CD14-positive monocyte (primary cell): ENCODE results near the gene YTHDF1. TPM values are rescaled to one million over a fixed set of nuclear protein-coding genes. Genes with fewer than 3 reads are reported as not detected.

Source experiments
- DNase-seq, 3 donors: peaks; one replicate each; pipeline ENCODE4 v3.0.0-alpha.2; 2011 to 2022
- H2AFZ ChIP-seq: 2 replicates; pipeline ENCODE4 v1.6.0; 2012; ENCODE audit warnings: mild to moderate bottlenecking, low read depth, low read length, inconsistent platforms; ENCODE audit not compliant: insufficient read depth, poor library complexity, severe bottlenecking
- H3K27ac ChIP-seq, 2 donors: 1 replicate in 1 of 2; 2 replicates in 1 of 2; pipeline ENCODE4 v1.5.1; 2012 to 2013; ENCODE audit warnings: low read length in 2 of 2, control low read depth in 1 of 2, inconsistent platforms in 1 of 2, low read depth in 1 of 2, mild to moderate bottlenecking in 1 of 2
- H3K27me3 ChIP-seq, 2 donors: one replicate each; pipeline versions ENCODE4 v1.6.0 to v1.6.1; 2011 to 2013; ENCODE audit warnings: low read length in 2 of 2; ENCODE audit not compliant: control insufficient read depth in 2 of 2, insufficient read depth in 2 of 2
- H3K36me3 ChIP-seq, 2 donors: replicated peaks in 1 of 2; 1 replicate in 1 of 2; 2 replicates in 1 of 2; pipeline versions ENCODE4 v1.5.1 to v1.6.1; 2012 to 2013; ENCODE audit warnings: low read length in 2 of 2, control low read depth in 1 of 2, inconsistent platforms in 1 of 2, mild to moderate bottlenecking in 1 of 2; ENCODE audit not compliant: insufficient read depth in 2 of 2, control insufficient read depth in 1 of 2
- H3K4me1 ChIP-seq, 2 donors: 1 replicate in 1 of 2; 2 replicates in 1 of 2; pipeline versions ENCODE4 v1.5.1 to v1.6.1; 2012 to 2013; ENCODE audit warnings: low read length in 2 of 2, control low read depth in 1 of 2, inconsistent platforms in 1 of 2, mild to moderate bottlenecking in 1 of 2, moderate library complexity in 1 of 2; ENCODE audit not compliant: insufficient read depth in 2 of 2, control insufficient read depth in 1 of 2
- H3K4me2 ChIP-seq: replicated peaks from 2 replicates; pipeline ENCODE3; 2012; ENCODE audit warnings: low read length, moderate library complexity, mild to moderate bottlenecking; ENCODE audit not compliant: poor library complexity, severe bottlenecking; ENCODE audit errors: extremely low read depth
- H3K4me3 ChIP-seq, 3 experiments: fragments of 200-600 bp in 1 of 3; sonication (generic) in 1 of 3; replicated peaks in 1 of 3; 1 replicate in 2 of 3; 2 replicates in 1 of 3; pipeline ENCODE4 v1.5.1; 2011 to 2013; ENCODE audit warnings: low read length in 3 of 3, mild to moderate bottlenecking in 3 of 3, control low read depth in 2 of 3, low read depth in 2 of 3, inconsistent platforms in 1 of 3, moderate library complexity in 1 of 3
- H3K79me2 ChIP-seq: 2 replicates; pipeline ENCODE4 v1.6.0; 2012; ENCODE audit warnings: mild to moderate bottlenecking, control low read depth, inconsistent platforms, low read length, moderate library complexity; ENCODE audit not compliant: insufficient read depth
- H3K9ac ChIP-seq: 2 replicates; pipeline ENCODE4 v1.6.0; 2017; ENCODE audit warnings: low read length, mild to moderate bottlenecking; ENCODE audit not compliant: insufficient read depth, poor library complexity, severe bottlenecking
- H3K9me3 ChIP-seq, 2 donors: replicated peaks in 1 of 2; 1 replicate in 1 of 2; 2 replicates in 1 of 2; pipeline versions ENCODE4 v1.5.1 to v1.6.1; 2012 to 2013; ENCODE audit warnings: low read length in 2 of 2, control low read depth in 1 of 2; ENCODE audit not compliant: control insufficient read depth in 1 of 2, insufficient read depth in 1 of 2
- H4K20me1 ChIP-seq: 2 replicates; pipeline ENCODE4 v1.6.0; 2012; ENCODE audit warnings: mild to moderate bottlenecking, low read length, control low read depth, moderate library complexity; ENCODE audit not compliant: insufficient read depth
- H3K27ac Mint-ChIP-seq, 7 donors: one replicate each; pipeline ENCODE4 v1.8.0; 2020; ENCODE audit warnings: mild to moderate bottlenecking in 7 of 7, mixed read lengths in 7 of 7, moderate library complexity in 6 of 7, inconsistent platforms in 2 of 7
- H3K27me3 Mint-ChIP-seq, 3 donors: one replicate each; pipeline ENCODE4 v1.8.0; 2021 to 2022; ENCODE audit warnings: low read depth in 3 of 3, mild to moderate bottlenecking in 3 of 3, mixed read lengths in 3 of 3, moderate library complexity in 3 of 3, inconsistent platforms in 1 of 3
- H3K36me3 Mint-ChIP-seq, 2 donors: one replicate each; pipeline ENCODE4 v1.8.0; 2020; ENCODE audit warnings: mixed read lengths in 2 of 2, inconsistent platforms in 1 of 2, mild to moderate bottlenecking in 1 of 2
- H3K4me1 Mint-ChIP-seq: one replicate; pipeline ENCODE4 v1.8.0; 2020; ENCODE audit warnings: mild to moderate bottlenecking, mixed read lengths
- H3K4me3 Mint-ChIP-seq, 2 donors: one replicate each; pipeline ENCODE4 v1.8.0; 2020; ENCODE audit warnings: mild to moderate bottlenecking in 2 of 2, mixed read lengths in 2 of 2, moderate library complexity in 1 of 2
- H3K9me3 Mint-ChIP-seq, 7 donors: one replicate each; pipeline ENCODE4 v1.8.0; 2020 to 2022; ENCODE audit warnings: mixed read lengths in 7 of 7, mild to moderate bottlenecking in 6 of 7, moderate library complexity in 6 of 7, inconsistent platforms in 2 of 7
- WGBS: methylation state at CpG from one replicate; pipeline ENCODE4 v1.1.5; 2013; ENCODE audit warnings: missing lambda C conversion rate; ENCODE audit not compliant: insufficient coverage; 5-methylcytosine and 5-hydroxymethylcytosine counted together
- intact Hi-C, 2 donors: fragments of 100-400 bp; cut with micrococcal nuclease; formaldehyde crosslinking; loops; one replicate each; pipeline versions ENCODE4 v1.15.0 to v1.15.1; 2023
- polyA plus RNA-seq, 3 donors: library from polyadenylated mRNA; depleted of rRNA in 1 of 3; unstranded in 2 of 3; stranded (reverse) in 1 of 3; fragments of 300-500 nt in 2 of 3; fragments of >200 nt in 1 of 3; fragmentation: Illumina TruSeq in 2 of 3; gene quantifications; 1 replicate in 2 of 3; 2 replicates in 1 of 3; pipeline ENCODE4 v1.2.3, GENCODE V29; 2012 to 2021
- TF ChIP-seq, protein P1 (sequence below): fragments of 200-600 bp; IDR thresholded peaks from one replicate; pipeline ENCODE4 v1.8.0; 2022; ENCODE audit warnings: antibody characterized with exemption, mild to moderate bottlenecking

The YTHDF1 gene
- polyA plus RNA-seq, 3 donors = 18.0 to 33.4 (median 25.9) TPM

DNA sequence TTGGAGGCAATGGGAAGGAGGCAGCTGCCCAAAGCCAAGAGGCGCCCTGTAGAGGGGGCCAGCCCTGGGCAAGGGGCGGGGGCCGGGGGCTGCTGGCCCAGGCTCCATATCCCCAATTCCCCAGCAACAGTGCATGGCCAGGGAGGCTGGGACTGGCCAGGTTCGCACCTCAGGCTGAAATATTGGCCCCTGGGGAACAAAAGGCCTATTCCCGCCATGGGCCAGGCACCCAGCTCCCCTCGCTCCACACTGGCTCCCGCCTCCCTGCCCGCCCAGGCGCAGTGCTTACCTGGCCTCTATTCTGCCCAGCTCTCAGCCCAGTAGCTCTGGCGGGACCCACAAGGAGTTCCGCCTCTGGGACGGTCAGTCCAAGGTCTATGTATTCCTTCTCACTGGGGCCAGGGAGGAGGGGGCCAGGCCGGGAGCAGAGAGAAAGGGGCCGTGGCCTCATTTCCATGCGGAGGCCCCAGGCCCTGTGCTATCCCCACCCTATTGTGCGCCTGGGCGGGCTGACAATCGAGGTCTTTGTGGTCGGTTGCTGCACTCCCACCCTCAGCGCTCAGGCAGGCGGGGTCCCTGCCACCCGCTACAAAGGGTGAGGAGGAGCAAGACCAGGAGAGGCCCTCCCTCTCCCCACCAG is 42.3 kb downstream of the YTHDF1 start:
- intact Hi-C loops = no loop called here
- peaks cover 8 to 42% of the 10 kb centered on the region in 2 donors for H3K27me3 ChIP-seq

DNA sequence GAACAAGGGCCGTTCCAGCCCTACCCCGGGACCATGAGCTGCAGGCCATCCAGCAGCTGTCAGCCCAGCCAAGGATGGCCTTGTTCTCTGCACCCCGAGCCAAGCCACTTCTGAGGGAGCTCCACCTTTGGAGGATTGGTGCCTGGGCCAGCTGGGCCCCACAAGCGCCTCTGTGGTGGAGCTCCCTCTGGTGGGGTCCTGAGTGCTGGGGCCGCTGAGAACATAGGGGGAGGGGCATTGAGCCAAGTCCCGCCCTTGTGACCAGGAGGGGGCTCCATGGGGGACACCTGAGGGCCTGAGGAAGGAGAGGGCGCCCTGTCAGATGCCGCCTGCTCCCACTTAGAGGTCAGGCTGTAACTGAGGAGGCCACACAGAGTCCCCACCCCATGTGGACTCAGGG is 43.2 kb downstream of the YTHDF1 start:
- no peak for DNase-seq
- Histone ChIP-seq H3K9me3 (peaks cover 0 to 14% of the 10 kb centered on the region in 2 donors), H2AFZ (no peak overlapping the region), H3K27me3 (peaks cover 8 to 39% of the 10 kb centered on the region in 2 donors), H3K27ac (no peak overlapping the region), H3K79me2 (no peaks in the 10 kb centered on the region), H4K20me1 (no peaks in the 10 kb centered on the region), H3K9ac (no peak overlapping the region), H3K4me1 (no peaks in the 10 kb centered on the region), H3K36me3 (no peaks in the 10 kb centered on the region), H3K4me3 (no peak overlapping the region), H3K4me2 (no peak overlapping the region)
- TF ChIP-seq, protein P1, sequence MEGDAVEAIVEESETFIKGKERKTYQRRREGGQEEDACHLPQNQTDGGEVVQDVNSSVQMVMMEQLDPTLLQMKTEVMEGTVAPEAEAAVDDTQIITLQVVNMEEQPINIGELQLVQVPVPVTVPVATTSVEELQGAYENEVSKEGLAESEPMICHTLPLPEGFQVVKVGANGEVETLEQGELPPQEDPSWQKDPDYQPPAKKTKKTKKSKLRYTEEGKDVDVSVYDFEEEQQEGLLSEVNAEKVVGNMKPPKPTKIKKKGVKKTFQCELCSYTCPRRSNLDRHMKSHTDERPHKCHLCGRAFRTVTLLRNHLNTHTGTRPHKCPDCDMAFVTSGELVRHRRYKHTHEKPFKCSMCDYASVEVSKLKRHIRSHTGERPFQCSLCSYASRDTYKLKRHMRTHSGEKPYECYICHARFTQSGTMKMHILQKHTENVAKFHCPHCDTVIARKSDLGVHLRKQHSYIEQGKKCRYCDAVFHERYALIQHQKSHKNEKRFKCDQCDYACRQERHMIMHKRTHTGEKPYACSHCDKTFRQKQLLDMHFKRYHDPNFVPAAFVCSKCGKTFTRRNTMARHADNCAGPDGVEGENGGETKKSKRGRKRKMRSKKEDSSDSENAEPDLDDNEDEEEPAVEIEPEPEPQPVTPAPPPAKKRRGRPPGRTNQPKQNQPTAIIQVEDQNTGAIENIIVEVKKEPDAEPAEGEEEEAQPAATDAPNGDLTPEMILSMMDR = no peak
- no peak overlapping the region for H3K27ac Mint-ChIP-seq
- intact Hi-C loops = no loop called here
- H3K9me3 Mint-ChIP-seq = peaks cover 0 to 11% (median 4%) of the 10 kb centered on the region in 7 donors
- H3K4me1 Mint-ChIP-seq = no peaks in the 10 kb centered on the region
- H3K27me3 Mint-ChIP-seq = peaks cover 29 to 67% (median 53%) of the 10 kb centered on the region in 3 donors
- H3K4me3 Mint-ChIP-seq = no peak overlapping the region
- peaks cover 0 to 2% of the 10 kb centered on the region in 2 donors for H3K36me3 Mint-ChIP-seq
- WGBS = 46% methylated on average over 5 of the region's 8 CpGs

More for the DNA sequence above, 42.3 kb downstream of the YTHDF1 start:
- Histone ChIP-seq H3K79me2 (no peaks in the 10 kb centered on the region), H2AFZ (no peak overlapping the region), H3K9ac (no peak overlapping the region), H4K20me1 (no peaks in the 10 kb centered on the region), H3K4me3 (no peak overlapping the region), H3K36me3 (no peaks in the 10 kb centered on the region), H3K9me3 (peaks cover 0 to 14% of the 10 kb centered on the region in 2 donors), H3K27ac (no peak overlapping the region), H3K4me1 (no peaks in the 10 kb centered on the region), H3K4me2 (no peak overlapping the region)
- Mint-ChIP-seq H3K9me3 (peaks cover 0 to 11% (median 4%) of the 10 kb centered on the region in 7 donors), H3K27ac (no peak overlapping the region), H3K4me1 (peaks cover 2% of the 10 kb centered on the region), H3K27me3 (peaks cover 32 to 73% (median 56%) of the 10 kb centered on the region in 3 donors), H3K36me3 (peaks cover 0 to 2% of the 10 kb centered on the region in 2 donors), H3K4me3 (peak overlapping the region in 1 of 2 donors; percentile 59)
- WGBS = 49% methylated on average over 19 of the region's 22 CpGs
- DNase-seq = no peak
- TF ChIP-seq, protein P1 = no peak
